Ovary (tissue), 3 donors: ENCODE results near the gene MAN2A1.

ENCODE experiments used
- POLR2A ChIP-seq: fragments of 450-650 bp; IDR thresholded peaks from one replicate; pipeline ENCODE4 v1.6.1; 2017; ENCODE audit warnings: antibody characterized with exemption, mild to moderate bottlenecking, moderate library complexity
- TF ChIP-seq, protein P1 (sequence below), 3 donors: fragments of 450-650 bp in 2 of 3; fragments of 200-600 bp in 1 of 3; IDR thresholded peaks; one replicate each; pipeline versions ENCODE4 v1.5.1 to v1.8.0; 2016 to 2022; ENCODE audit warnings: antibody characterized with exemption in 3 of 3, mild to moderate bottlenecking in 1 of 3
- donor health status: DM: no; HTN: no; CAD: no.

- TF ChIP-seq, protein P1, sequence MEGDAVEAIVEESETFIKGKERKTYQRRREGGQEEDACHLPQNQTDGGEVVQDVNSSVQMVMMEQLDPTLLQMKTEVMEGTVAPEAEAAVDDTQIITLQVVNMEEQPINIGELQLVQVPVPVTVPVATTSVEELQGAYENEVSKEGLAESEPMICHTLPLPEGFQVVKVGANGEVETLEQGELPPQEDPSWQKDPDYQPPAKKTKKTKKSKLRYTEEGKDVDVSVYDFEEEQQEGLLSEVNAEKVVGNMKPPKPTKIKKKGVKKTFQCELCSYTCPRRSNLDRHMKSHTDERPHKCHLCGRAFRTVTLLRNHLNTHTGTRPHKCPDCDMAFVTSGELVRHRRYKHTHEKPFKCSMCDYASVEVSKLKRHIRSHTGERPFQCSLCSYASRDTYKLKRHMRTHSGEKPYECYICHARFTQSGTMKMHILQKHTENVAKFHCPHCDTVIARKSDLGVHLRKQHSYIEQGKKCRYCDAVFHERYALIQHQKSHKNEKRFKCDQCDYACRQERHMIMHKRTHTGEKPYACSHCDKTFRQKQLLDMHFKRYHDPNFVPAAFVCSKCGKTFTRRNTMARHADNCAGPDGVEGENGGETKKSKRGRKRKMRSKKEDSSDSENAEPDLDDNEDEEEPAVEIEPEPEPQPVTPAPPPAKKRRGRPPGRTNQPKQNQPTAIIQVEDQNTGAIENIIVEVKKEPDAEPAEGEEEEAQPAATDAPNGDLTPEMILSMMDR (IDR thresholded peaks at IDR 0.05), result no peak
- TF ChIP-seq POLR2A, result no peak
Observed at GRCh38 chr5:109914906-109915305, 225.2 kb downstream of the MAN2A1 start.
